Transverse colon (tissue), 4 donors: Measurements from ENCODE around the gene GPC5. TPM values are rescaled to one million over a fixed set of nuclear protein-coding genes. Genes with fewer than 3 reads are reported as not detected.

ENCODE experiments used
- DNase-seq: peaks from one replicate; pipeline ENCODE4 v3.0.0-alpha.2; 2019
- H3K27ac ChIP-seq, 4 donors: fragments of 200-600 bp; sonication (generic); 2 replicates each; pipeline ENCODE4 v1.5.1; 2016 to 2018; ENCODE audit warnings: inconsistent platforms in 4 of 4
- H3K27me3 ChIP-seq: fragments of 200-600 bp; sonication (generic); 2 replicates; pipeline ENCODE4 v1.5.1; 2017; ENCODE audit warnings: inconsistent platforms
- H3K36me3 ChIP-seq, 4 donors: fragments of 200-600 bp; sonication (generic); 2 replicates each; pipeline ENCODE4 v1.5.1; 2017 to 2019; ENCODE audit warnings: inconsistent platforms in 4 of 4
- H3K4me1 ChIP-seq, 4 donors: fragments of 200-600 bp; sonication (generic); 2 replicates each; pipeline ENCODE4 v1.5.1; 2017 to 2020; ENCODE audit warnings: inconsistent platforms in 4 of 4
- H3K4me3 ChIP-seq, 4 donors: fragments of 200-600 bp; sonication (generic); 1 replicate in 1 of 4; 2 replicates in 3 of 4; pipeline versions ENCODE4 v1.5.1 to v1.6.1; 2017 to 2019; ENCODE audit warnings: inconsistent platforms in 4 of 4
- H3K9me3 ChIP-seq, 2 donors: fragments of 200-600 bp; sonication (generic); 2 replicates each; pipeline ENCODE4 v1.5.1; 2017 to 2019; ENCODE audit warnings: inconsistent platforms in 2 of 2
- EP300 ChIP-seq: sonication (generic); formaldehyde crosslinking; IDR thresholded peaks from one replicate; pipeline ENCODE4 v1.6.1; 2017; ENCODE audit warnings: antibody characterized with exemption, low read depth
- POLR2A ChIP-seq: fragments of 450-650 bp; IDR thresholded peaks from one replicate; pipeline ENCODE4 v1.6.1; 2016; ENCODE audit warnings: antibody characterized with exemption, mild to moderate bottlenecking, moderate library complexity
- POLR2AphosphoS5 ChIP-seq, 3 donors: sonication (generic); formaldehyde crosslinking; IDR thresholded peaks; one replicate each; pipeline ENCODE4 v1.6.1; 2016; ENCODE audit warnings: antibody characterized with exemption in 3 of 3
- WGBS, 2 donors: methylation state at CpG; one replicate each; pipeline ENCODE4 v1.1.5; 2018; ENCODE audit warnings: low coverage in 1 of 2; 5-methylcytosine and 5-hydroxymethylcytosine counted together
- in situ Hi-C, 4 donors: fragments of 200-750 bp; cut with MboI; loops; one replicate each; pipeline versions ENCODE4 v1.15.0 to v1.15.1; 2017; ENCODE audit warnings: low sequenced_read_pairs in 3 of 4, low pct_ligation_motif_present in 1 of 4, low pct_unique_long_range_greater_than_20kb in 1 of 4
- intact Hi-C: fragments of 100-400 bp; cut with DNase I; formaldehyde crosslinking; loops from one replicate; pipeline ENCODE4 v1.15.1; 2023; ENCODE audit warnings: low total_unique reads
- total RNA-seq, 4 donors: library from RNA; depleted of rRNA; stranded (reverse); fragments of >200 nt; gene quantifications; one replicate each; pipeline ENCODE4 v1.1.0, GENCODE V29; 2016
- TF ChIP-seq, protein P1 (sequence below), 5 experiments: fragments of 200-600 bp in 3 of 5; fragments of 450-650 bp in 2 of 5; sonication (generic) in 3 of 5; IDR thresholded peaks; 1 replicate in 2 of 5; 2 replicates in 3 of 5; pipeline ENCODE4 v1.5.1; 2016 to 2017; ENCODE audit warnings: antibody characterized with exemption in 5 of 5, inconsistent platforms in 3 of 5, mild to moderate bottlenecking in 2 of 5, moderate library complexity in 1 of 5

Gene GPC5
- total RNA-seq, 4 donors from 2014 or later: 0.48 to 1.4 TPM; not detected in 2

DNA sequence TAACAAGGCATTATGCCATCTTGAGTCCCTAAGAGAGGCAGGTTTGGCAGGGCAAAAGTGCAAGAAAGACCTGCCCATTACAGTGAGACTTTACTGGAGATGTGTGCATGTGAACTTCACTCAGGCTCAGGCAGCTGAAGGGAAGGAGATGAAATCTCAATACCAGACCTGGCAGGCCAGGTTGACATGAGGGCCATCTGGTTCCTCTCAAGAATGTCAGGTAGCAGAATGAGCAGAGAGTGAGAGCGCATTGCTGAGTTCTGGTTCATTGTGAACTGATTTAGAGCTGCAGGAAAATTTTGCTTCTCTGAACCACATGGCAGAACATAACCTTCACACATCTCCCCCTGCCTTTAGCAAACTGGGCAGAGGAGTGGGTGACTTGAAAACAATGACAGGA lies 406.3 kb downstream of the GPC5 start:
- Histone ChIP-seq H3K4me1 (no peaks in the 10 kb centered on the region), H3K4me3 (no peak overlapping the region), H3K36me3 (no peaks in the 10 kb centered on the region), H3K27me3 (no peaks in the 10 kb centered on the region), H3K9me3 (no peaks in the 10 kb centered on the region), H3K27ac (no peak overlapping the region)
- TF ChIP-seq POLR2A: no peak
- no peak for TF ChIP-seq POLR2AphosphoS5 (IDR thresholded peaks at IDR 0.05)
- TF ChIP-seq EP300: no peak
- TF ChIP-seq, protein P1, sequence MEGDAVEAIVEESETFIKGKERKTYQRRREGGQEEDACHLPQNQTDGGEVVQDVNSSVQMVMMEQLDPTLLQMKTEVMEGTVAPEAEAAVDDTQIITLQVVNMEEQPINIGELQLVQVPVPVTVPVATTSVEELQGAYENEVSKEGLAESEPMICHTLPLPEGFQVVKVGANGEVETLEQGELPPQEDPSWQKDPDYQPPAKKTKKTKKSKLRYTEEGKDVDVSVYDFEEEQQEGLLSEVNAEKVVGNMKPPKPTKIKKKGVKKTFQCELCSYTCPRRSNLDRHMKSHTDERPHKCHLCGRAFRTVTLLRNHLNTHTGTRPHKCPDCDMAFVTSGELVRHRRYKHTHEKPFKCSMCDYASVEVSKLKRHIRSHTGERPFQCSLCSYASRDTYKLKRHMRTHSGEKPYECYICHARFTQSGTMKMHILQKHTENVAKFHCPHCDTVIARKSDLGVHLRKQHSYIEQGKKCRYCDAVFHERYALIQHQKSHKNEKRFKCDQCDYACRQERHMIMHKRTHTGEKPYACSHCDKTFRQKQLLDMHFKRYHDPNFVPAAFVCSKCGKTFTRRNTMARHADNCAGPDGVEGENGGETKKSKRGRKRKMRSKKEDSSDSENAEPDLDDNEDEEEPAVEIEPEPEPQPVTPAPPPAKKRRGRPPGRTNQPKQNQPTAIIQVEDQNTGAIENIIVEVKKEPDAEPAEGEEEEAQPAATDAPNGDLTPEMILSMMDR (IDR thresholded peaks at IDR 0.05): no peak
- intact Hi-C loops: no loop called here
- WGBS, 2 donors: 73% methylated on average over 1 of the region's 1 CpG; no CpG with 5 or more reads in 1 of the 2 donors
- in situ Hi-C loops: no loop called here
- no peak for DNase-seq

DNA sequence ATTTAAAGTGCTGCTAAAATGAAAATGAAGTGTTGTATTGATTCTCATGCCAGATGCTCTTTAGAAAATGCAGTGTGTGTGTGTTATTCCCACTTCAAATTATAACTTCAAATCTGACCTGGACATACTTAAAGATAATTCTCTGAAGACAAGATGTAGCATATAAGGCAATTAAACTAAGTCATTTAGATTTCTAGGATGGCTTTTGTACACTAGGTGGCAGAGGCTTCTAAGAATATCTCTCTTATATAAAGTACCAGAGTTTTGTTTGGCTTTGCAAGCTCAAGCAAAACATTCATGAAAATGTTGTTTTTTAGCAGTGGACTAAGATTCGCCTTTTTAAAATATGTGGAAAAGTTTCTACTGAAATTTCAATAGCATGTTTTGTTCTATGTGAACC lies 407.2 kb downstream of the GPC5 start:
- no peaks in the 10 kb centered on the region for H3K4me1 ChIP-seq
- H3K9me3 ChIP-seq: no peaks in the 10 kb centered on the region
- no peaks in the 10 kb centered on the region for H3K36me3 ChIP-seq
- H3K27me3 ChIP-seq: no peaks in the 10 kb centered on the region
- in situ Hi-C loops: no loop called here
- intact Hi-C loops: no loop called here
- H3K27ac ChIP-seq: no peak overlapping the region
- no peak for DNase-seq
- no peak overlapping the region for H3K4me3 ChIP-seq
- 67 to 69% methylated on average over 1 of the region's 1 CpG for whole genome bisulfite sequencing, 2 donors
- TF ChIP-seq POLR2AphosphoS5 (IDR thresholded peaks at IDR 0.05): no peak
- TF ChIP-seq POLR2A: no peak
- TF ChIP-seq EP300: no peak
- TF ChIP-seq, protein P1 (IDR thresholded peaks at IDR 0.05): no peak

DNA sequence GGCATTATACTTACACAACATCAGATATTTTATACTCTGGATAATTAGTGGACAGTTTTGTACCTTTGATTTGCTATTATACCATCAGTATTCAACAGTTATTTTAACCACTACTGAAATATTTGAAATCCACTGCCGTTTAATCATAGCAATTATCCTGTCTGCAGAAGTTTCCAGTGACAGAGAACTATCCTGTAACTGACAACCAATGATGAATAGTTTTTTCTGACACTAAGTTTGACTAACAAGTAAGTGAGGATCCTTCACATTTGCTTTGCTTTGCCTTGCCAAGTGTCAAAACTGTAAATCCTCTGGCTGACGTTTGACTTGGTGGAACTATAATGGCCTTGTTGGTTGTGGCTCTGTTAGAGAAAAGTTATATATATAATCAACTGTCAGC lies 410.7 kb downstream of the GPC5 start:
- intact Hi-C loops (no loop called here), in situ Hi-C loops (no loop called here)
- DNase-seq: no peak
- WGBS, 2 donors: 33 to 44% methylated on average over 2 of the region's 2 CpGs
- H3K4me3 ChIP-seq: no peak overlapping the region
- H3K9me3 ChIP-seq: no peaks in the 10 kb centered on the region
- TF ChIP-seq, protein P1 (IDR thresholded peaks at IDR 0.05): no peak
- TF ChIP-seq POLR2A (no peak), POLR2AphosphoS5 (IDR thresholded peaks at IDR 0.05) (no peak), EP300 (no peak)
- no peak overlapping the region for H3K27ac ChIP-seq
- no peaks in the 10 kb centered on the region for H3K36me3 ChIP-seq
- no peaks in the 10 kb centered on the region for H3K27me3 ChIP-seq
- peaks cover 0 to 8% (median 3%) of the 10 kb centered on the region in 4 donors for H3K4me1 ChIP-seq

DNA sequence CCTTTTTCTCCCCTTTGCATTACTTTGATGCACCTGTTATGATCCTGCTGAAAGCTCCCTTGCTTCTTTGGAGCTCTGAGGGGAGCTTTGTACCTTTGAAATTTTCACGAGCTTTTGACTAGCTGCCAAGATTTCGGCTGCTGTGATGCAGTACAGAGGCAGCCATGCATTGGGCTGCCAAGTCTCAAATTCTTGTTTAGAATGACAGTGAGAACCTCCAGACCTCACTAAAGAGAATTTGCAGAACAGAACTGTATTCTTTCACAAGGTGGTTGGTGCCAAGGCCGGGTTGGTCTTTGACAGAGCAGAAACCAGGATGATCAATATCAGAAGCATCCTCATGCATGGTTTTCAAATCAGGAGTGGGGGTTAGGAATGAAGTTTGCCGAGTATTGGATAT lies 414.8 kb downstream of the GPC5 start:
- peaks cover 0 to 8% (median 3%) of the 10 kb centered on the region in 4 donors for H3K4me1 ChIP-seq
- H3K27ac ChIP-seq: no peak overlapping the region
- H3K36me3 ChIP-seq: no peaks in the 10 kb centered on the region
- 26% methylated on average over 3 to 4 of the region's 4 CpGs for WGBS, 2 donors
- no peak for DNase-seq
- intact Hi-C loops (no loop called here), in situ Hi-C loops (no loop called here)
- no peak for TF ChIP-seq POLR2A
- TF ChIP-seq POLR2AphosphoS5 (IDR thresholded peaks at IDR 0.05): peak; percentile 67 to 96 (median 70)
- H3K27me3 ChIP-seq: no peaks in the 10 kb centered on the region
- H3K9me3 ChIP-seq: no peaks in the 10 kb centered on the region
- no peak overlapping the region for H3K4me3 ChIP-seq

DNA sequence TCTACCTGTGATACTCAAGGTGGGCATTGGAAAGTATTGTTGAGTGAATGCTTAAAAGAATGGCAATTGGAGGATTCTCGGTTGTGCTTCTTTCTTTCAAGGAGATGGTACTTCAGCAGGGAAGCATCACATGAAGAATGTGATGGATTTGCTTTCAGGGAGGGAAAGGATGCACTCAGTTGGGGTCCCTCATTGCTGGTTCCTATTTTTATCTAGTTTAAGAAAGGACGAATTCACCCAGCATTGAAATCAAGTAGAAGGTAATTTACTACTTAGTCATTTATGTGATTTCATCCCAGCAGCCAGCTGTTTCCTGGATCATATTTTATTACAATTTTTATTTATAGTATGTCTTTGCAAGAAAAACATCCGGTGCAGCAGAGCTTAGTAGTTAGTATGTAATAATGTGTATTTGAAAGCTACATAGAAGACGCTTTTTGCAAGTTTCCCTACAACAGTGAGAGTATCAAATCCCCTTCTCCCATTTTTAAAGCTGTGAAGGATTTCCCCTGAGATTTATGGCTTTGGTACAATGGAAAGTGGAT lies 417.9 kb downstream of the GPC5 start:
- TF ChIP-seq POLR2AphosphoS5 (IDR thresholded peaks at IDR 0.05) (no peak), EP300 (no peak), POLR2A (no peak)
- TF ChIP-seq, protein P1 (IDR thresholded peaks at IDR 0.05): no peak
- Histone ChIP-seq H3K36me3 (no peaks in the 10 kb centered on the region), H3K4me3 (no peak overlapping the region), H3K27ac (no peak overlapping the region), H3K27me3 (no peaks in the 10 kb centered on the region), H3K9me3 (no peaks in the 10 kb centered on the region), H3K4me1 (peaks cover 0 to 8% (median 3%) of the 10 kb centered on the region in 4 donors)
- intact Hi-C loops (no loop called here), in situ Hi-C loops (no loop called here)
- WGBS, 2 donors: 41 to 51% methylated on average over 4 of the region's 4 CpGs
- DNase-seq: no peak
